Fibroblast of lung (primary cell): ENCODE data around the gene STARD9. TPM values are rescaled to one million over a fixed set of nuclear protein-coding genes. Genes with fewer than 3 reads are reported as not detected.

ENCODE experiments used
- DNase-seq, 2 donors: peaks; one replicate each; pipeline versions ENCODE4 v3.0.0 to v3.0.0-alpha.2; 2010; ENCODE audit warnings: low read depth in 2 of 2
- H2AFZ ChIP-seq: 2 replicates; pipeline ENCODE4 v1.5.1; 2012; ENCODE audit warnings: low read length, control low read depth, inconsistent platforms
- H3K27ac ChIP-seq: 2 replicates; pipeline ENCODE4 v1.5.1; 2011; ENCODE audit warnings: low read length, control low read depth; ENCODE audit not compliant: insufficient read depth
- H3K27me3 ChIP-seq: 2 replicates; pipeline ENCODE4 v1.5.1; 2011; ENCODE audit warnings: mild to moderate bottlenecking, low read length; ENCODE audit not compliant: control insufficient read depth, insufficient read depth
- H3K36me3 ChIP-seq: 2 replicates; pipeline ENCODE4 v1.5.1; 2011; ENCODE audit warnings: low read length; ENCODE audit not compliant: control insufficient read depth, insufficient read depth
- H3K4me1 ChIP-seq: 2 replicates; pipeline ENCODE4 v1.5.1; 2011; ENCODE audit warnings: low read length; ENCODE audit not compliant: control insufficient read depth, insufficient read depth; ENCODE audit errors: extremely low read depth
- H3K4me2 ChIP-seq: 2 replicates; pipeline ENCODE4 v1.5.1; 2011; ENCODE audit warnings: low read length, control low read depth; ENCODE audit not compliant: insufficient read depth; ENCODE audit errors: extremely low read depth
- H3K4me3 ChIP-seq, 4 experiments: fragments of 200-600 bp in 1 of 4; sonication (generic) in 1 of 4; replicated peaks in 1 of 4; 2 replicates each; pipeline ENCODE4 v1.5.1; 2011 to 2016; ENCODE audit warnings: low read length in 4 of 4, low read depth in 3 of 4, mild to moderate bottlenecking in 3 of 4, control low read depth in 2 of 4, inconsistent platforms in 1 of 4, mixed read lengths in 1 of 4; ENCODE audit not compliant: insufficient read depth in 1 of 4; ENCODE audit errors: control extremely low read depth in 1 of 4
- H3K79me2 ChIP-seq: 2 replicates; pipeline ENCODE4 v1.5.1; 2012; ENCODE audit warnings: mild to moderate bottlenecking, low read length, inconsistent platforms; ENCODE audit not compliant: control insufficient read depth, insufficient read depth
- H3K9ac ChIP-seq: 2 replicates; pipeline ENCODE4 v1.5.1; 2011; ENCODE audit warnings: mild to moderate bottlenecking, low read length, control low read depth; ENCODE audit not compliant: insufficient read depth
- H3K9me3 ChIP-seq: 2 replicates; pipeline ENCODE4 v1.5.1; 2012; ENCODE audit warnings: low read depth, low read length; ENCODE audit not compliant: control insufficient read depth, insufficient read depth
- H4K20me1 ChIP-seq: 2 replicates; pipeline ENCODE4 v1.5.1; 2011; ENCODE audit warnings: low read length; ENCODE audit not compliant: control insufficient read depth, insufficient read depth; ENCODE audit errors: extremely low read depth
- CTCF ChIP-seq, 2 donors: IDR thresholded peaks in 1 of 2; conservative IDR thresholded peaks in 1 of 2; 1 replicate in 1 of 2; 2 replicates in 1 of 2; pipeline ENCODE4 v1.5.1; 2011 to 2012; ENCODE audit warnings: low read length in 2 of 2, control low read depth in 1 of 2, inconsistent platforms in 1 of 2, low read depth in 1 of 2, mild to moderate bottlenecking in 1 of 2
- EZH2 ChIP-seq: IDR thresholded peaks from 2 replicates; pipeline ENCODE4 v1.5.1; 2012; ENCODE audit warnings: low read length, control low read depth, mild to moderate bottlenecking; ENCODE audit errors: missing control alignments
- polyA plus RNA-seq, 2 donors: library from polyadenylated mRNA; depleted of rRNA in 1 of 2; stranded (reverse) in 1 of 2; unstranded in 1 of 2; fragments of >200 nt; gene quantifications; 2 replicates each; pipeline ENCODE4 v1.2.1, GENCODE V29; 2011 to 2012; ENCODE audit warnings: missing spikeins in 1 of 2
- total RNA-seq: library from RNA; depleted of rRNA; stranded (reverse); fragments of >200 nt; gene quantifications from 2 replicates; pipeline ENCODE4 v1.2.1, GENCODE V29; 2014

The STARD9 gene
- total and polyA plus RNA-seq, 2 donors (not counting 1 experiment from before 2014, with no cell fraction given) = 2.5 to 8.3 TPM

- Histone ChIP-seq H3K4me2 (no peak overlapping the region), H3K36me3 (peaks cover 3% of the 10 kb centered on the region), H3K27me3 (no peaks in the 10 kb centered on the region), H3K27ac (no peak overlapping the region), H3K4me1 (no peaks in the 10 kb centered on the region), H4K20me1 (no peaks in the 10 kb centered on the region), H3K79me2 (no peaks in the 10 kb centered on the region), H3K9ac (no peak overlapping the region), H3K4me3 (no peak overlapping the region), H3K9me3 (no peaks in the 10 kb centered on the region), H2AFZ (no peak overlapping the region)
- no peak for DNase-seq
- TF ChIP-seq CTCF (conservative IDR thresholded peaks at IDR 0.05 in 1 of 2, IDR thresholded peaks at IDR 0.05 in 1 of 2; ENCODE audit: low read depth in 1 of 2, low read length in 2 of 2) (no peak), EZH2 (no peak)
These were observed 97.0 kb downstream of the STARD9 start for GRCh38 chr15:42672444-42672843.

- Histone ChIP-seq H4K20me1 (no peaks in the 10 kb centered on the region), H3K4me1 (no peaks in the 10 kb centered on the region), H3K27ac (no peak overlapping the region), H3K9me3 (no peaks in the 10 kb centered on the region), H3K27me3 (no peaks in the 10 kb centered on the region), H3K36me3 (peaks cover 3% of the 10 kb centered on the region), H3K9ac (no peak overlapping the region), H3K4me2 (no peak overlapping the region), H2AFZ (no peak overlapping the region), H3K79me2 (no peaks in the 10 kb centered on the region), H3K4me3 (no peak overlapping the region)
- TF ChIP-seq EZH2 = no peak
- TF ChIP-seq CTCF (conservative IDR thresholded peaks at IDR 0.05 in 1 of 2, IDR thresholded peaks at IDR 0.05 in 1 of 2; ENCODE audit: low read depth in 1 of 2, low read length in 2 of 2) = no peak
- no peak for DNase-seq
These were observed 99.1 kb downstream of the STARD9 start for GRCh38 chr15:42674472-42674871.

- Histone ChIP-seq H3K9me3 (no peaks in the 10 kb centered on the region), H3K27me3 (no peaks in the 10 kb centered on the region), H3K79me2 (no peaks in the 10 kb centered on the region), H3K36me3 (peaks cover 3% of the 10 kb centered on the region), H3K27ac (no peak overlapping the region), H3K4me3 (no peak overlapping the region), H3K4me1 (no peaks in the 10 kb centered on the region), H4K20me1 (no peaks in the 10 kb centered on the region), H3K9ac (no peak overlapping the region), H2AFZ (no peak overlapping the region), H3K4me2 (no peak overlapping the region)
- DNase-seq = no peak
- TF ChIP-seq CTCF (conservative IDR thresholded peaks at IDR 0.05 in 1 of 2, IDR thresholded peaks at IDR 0.05 in 1 of 2; ENCODE audit: low read depth in 1 of 2, low read length in 2 of 2) (no peak), EZH2 (no peak)
These were observed 99.6 kb downstream of the STARD9 start for GRCh38 chr15:42675021-42675420.
